ENCODE data around the gene PDE5A.

- no peak for TF ChIP-seq CTCF (IDR thresholded peaks at IDR 0.05; ENCODE audit: insufficient read depth, low read length, poor library complexity, severe bottlenecking)
- TF ChIP-seq EZH2phosphoT487 (conservative IDR thresholded peaks at IDR 0.05; ENCODE audit: low read length): no peak
Observed at GRCh38 chr4:119570401-119570800, 58.2 kb downstream of the PDE5A start.
